GM12875 (cell line): ENCODE data around the gene MVB12B.
"Not testable (repeated sequence)": the region's sequence is repeated elsewhere in the genome, so short reads cannot be mapped to it uniquely, and the experiment has no call there.

Source experiments
- H3K4me3 ChIP-seq: one replicate; pipeline ENCODE4 v1.5.1; 2011; ENCODE audit warnings: low read depth, low read length, control low read depth
- CTCF ChIP-seq: IDR thresholded peaks from 2 replicates; pipeline ENCODE4 v1.5.1; 2011; ENCODE audit warnings: low read depth, mild to moderate bottlenecking, control low read depth, inconsistent platforms, low read length, moderate library complexity, borderline replicate concordance; ENCODE audit not compliant: insufficient read depth

Gene MVB12B

GRCh38 chr9:126554292-126554691, 227.7 kb downstream of the MVB12B start:
- no peak overlapping the region for H3K4me3 ChIP-seq
- no peak for TF ChIP-seq CTCF

GRCh38 chr9:126555421-126555820, 228.8 kb downstream of the MVB12B start:
- not testable (repeated sequence) for H3K4me3 ChIP-seq
